ENCODE data around the gene HERC2. TPM values are rescaled to one million over a fixed set of nuclear protein-coding genes. Genes with fewer than 3 reads are reported as not detected.

The HERC2 gene
- total RNA-seq, 1 experiment from 2014 or later, result 69.2 TPM

- Histone ChIP-seq H3T11ph (ENCODE audit: low read length) (no peak overlapping the region), H3K4me2 (ENCODE audit: insufficient read depth, insufficient read length, low read length) (no peak overlapping the region), H3K23me2 (ENCODE audit: insufficient read length, low read depth, low read length, poor library complexity, severe bottlenecking) (peaks cover 11% of the 10 kb centered on the region), H3K79me2 (ENCODE audit: insufficient read depth, low read length) (no peaks in the 10 kb centered on the region), H3K27ac (ENCODE audit: insufficient read length, low read depth, low read length) (no peak overlapping the region), H4K8ac (replicated peaks; ENCODE audit: insufficient read length, low read depth, low read length) (no peak overlapping the region), H2BK12ac (ENCODE audit: insufficient read length, low read depth, low read length) (no peak overlapping the region), H2BK20ac (ENCODE audit: low read depth, low read length, poor library complexity, severe bottlenecking) (no peak overlapping the region), H3K4ac (ENCODE audit: low read depth, low read length) (no peak overlapping the region), H4K5ac (ENCODE audit: insufficient read length, low read depth, low read length) (no peak overlapping the region), H3K27me3 (ENCODE audit: insufficient read depth, low read length) (peaks cover 35% of the 10 kb centered on the region; the same call in 1 of the 2 replicates), H2BK5ac (ENCODE audit: insufficient read length, low read length) (no peak overlapping the region), H3K9ac (ENCODE audit: extremely low read depth, insufficient read length, low read length) (no peak overlapping the region), H3K4me1 (ENCODE audit: insufficient read depth, low read length) (no peaks in the 10 kb centered on the region; the same call in 1 of the 2 replicates), H3K79me1 (ENCODE audit: insufficient read depth, low read depth, low read length, poor library complexity, severe bottlenecking) (no peaks in the 10 kb centered on the region), H2AK5ac (ENCODE audit: insufficient read length, low read length) (no peak overlapping the region), H3K56ac (ENCODE audit: insufficient read length, low read depth, low read length) (no peak overlapping the region), H2BK15ac (ENCODE audit: low read depth, low read length) (no peak overlapping the region), H4K91ac (ENCODE audit: insufficient read length, low read depth, low read length) (no peak overlapping the region), H4K20me1 (ENCODE audit: control insufficient read depth, insufficient read depth, insufficient read length) (no peaks in the 10 kb centered on the region), H2BK120ac (ENCODE audit: low read depth, low read length, poor library complexity, severe bottlenecking) (no peak overlapping the region), H3K23ac (ENCODE audit: insufficient read length, low read depth, low read length) (no peak overlapping the region), H2AFZ (ENCODE audit: low read length) (no peak overlapping the region), H3K14ac (ENCODE audit: insufficient read depth, low read length) (no peak overlapping the region), H3K9me3 (ENCODE audit: control insufficient read depth, low read depth, low read length) (no peaks in the 10 kb centered on the region), H3K18ac (ENCODE audit: insufficient read length, low read depth, low read length) (no peak overlapping the region)
- Mint-ChIP-seq H3K4me3 (peak overlapping the region in 1 of 2 experiments; percentile 49; a peak in 1 of 5 replicates), H3K4me1 (peaks cover 16 to 23% of the 10 kb centered on the region in 2 experiments), H3K9me3 (peaks cover 4 to 5% of the 10 kb centered on the region in 2 experiments), H3K27ac (no peak overlapping the region), H3K27me3 (ENCODE audit: low read depth) (peaks cover 81% of the 10 kb centered on the region), H3K36me3 (ENCODE audit: insufficient read depth in 1 of 3, low read depth in 3 of 3) (peaks cover 0 to 5% (median 0%) of the 10 kb centered on the region in 3 experiments; a peak in 1 of 7 replicates)
- peak; percentile 47 for DNase-seq
- WGBS (ENCODE audit: extremely low coverage, insufficient read length, low lambda C conversion rate), result no CpG with 5 or more reads among the region's 10 CpGs
- TF ChIP-seq CTCF (conservative IDR thresholded peaks at IDR 0.05), result no peak
These were observed 217.7 kb downstream of the HERC2 start for GRCh38 chr15:28104326-28104725.

All from H9 (cell line).